GM18505 (cell line): ENCODE results near the gene CAPSL.
A peak's percentile ranks its signal among the peaks of the same experiment; 100 is the strongest.

ENCODE experiments used
- ATAC-seq: cut with Tn5 transposase; IDR thresholded peaks from one replicate; pipeline ENCODE4 v1.9.1; 2021; ENCODE audit not compliant: unreplicated experiment
- POLR2A ChIP-seq: IDR thresholded peaks from 4 replicates; pipeline ENCODE4 v1.6.1; 2011; ENCODE audit warnings: borderline replicate concordance; ENCODE audit not compliant: insufficient read depth, insufficient read length; ENCODE audit errors: extremely low read depth

Gene CAPSL

GRCh38 chr5:35924122-35924949, 14.1 kb downstream of the CAPSL start:
- no peak for TF ChIP-seq POLR2A
- no peak for ATAC-seq

- ATAC-seq, result no peak
- no peak for TF ChIP-seq POLR2A
Measured at GRCh38 chr5:35922468-35922867, 16.0 kb downstream of the CAPSL start.

GRCh38 chr5:35921930-35922329, 16.5 kb downstream of the CAPSL start:
- ATAC-seq, result no peak
- TF ChIP-seq POLR2A, result no peak

GRCh38 chr5:35920890-35921289, 17.5 kb downstream of the CAPSL start:
- ATAC-seq, result no peak
- no peak for TF ChIP-seq POLR2A

- no peak for TF ChIP-seq POLR2A
Measured at GRCh38 chr5:35919191-35919590, 19.2 kb downstream of the CAPSL start.

GRCh38 chr5:35908814-35909213, 29.6 kb downstream of the CAPSL start:
- TF ChIP-seq POLR2A, result no peak
- no peak for ATAC-seq

More at GRCh38 chr5:35919191-35919590, 19.2 kb downstream of the CAPSL start:
- no peak for ATAC-seq

- no peak for ATAC-seq
- TF ChIP-seq POLR2A, result no peak
Measured at GRCh38 chr5:35908228-35908627, 30.2 kb downstream of the CAPSL start.

GRCh38 chr5:35904443-35905132, 33.8 kb downstream of the CAPSL start:
- peak; percentile 49 for ATAC-seq
- TF ChIP-seq POLR2A, result no peak

GRCh38 chr5:35903631-35904203, 34.7 kb downstream of the CAPSL start:
- ATAC-seq, result no peak
- TF ChIP-seq POLR2A, result no peak

- no peak for TF ChIP-seq POLR2A
- peak; percentile 73 for ATAC-seq
Measured at GRCh38 chr5:35902046-35902672, 36.3 kb downstream of the CAPSL start.

- TF ChIP-seq POLR2A, result no peak
Measured at GRCh38 chr5:35900972-35901695, 37.3 kb downstream of the CAPSL start.

GRCh38 chr5:35899800-35900199, 38.6 kb downstream of the CAPSL start:
- no peak for TF ChIP-seq POLR2A

More at GRCh38 chr5:35900972-35901695, 37.3 kb downstream of the CAPSL start:
- no peak for ATAC-seq

More at GRCh38 chr5:35899800-35900199, 38.6 kb downstream of the CAPSL start:
- no peak for ATAC-seq
